Measurements from ENCODE around the gene BHMT2.

GRCh38 chr5:79120221-79120620, 50.7 kb downstream of the BHMT2 start:
- no peak for TF ChIP-seq USF2 (IDR thresholded peaks at IDR 0.05; ENCODE audit: low read depth, low read length)
- TF ChIP-seq SMC3 (IDR thresholded peaks at IDR 0.05; ENCODE audit: low read depth, low read length) = no peak
- TF ChIP-seq CTCF (conservative IDR thresholded peaks at IDR 0.05; ENCODE audit: low read depth, low read length) = no peak
- TF ChIP-seq ELK1 (IDR thresholded peaks at IDR 0.05; ENCODE audit: borderline replicate concordance, low read depth, low read length) = no peak
- no peak for TF ChIP-seq POLR2A (IDR thresholded peaks at IDR 0.05; ENCODE audit: low read depth, low read length)

Data from IMR-90 (cell line).